GM21367 (cell line): ENCODE data around the gene BAIAP3.

ENCODE experiments used
- ATAC-seq: cut with Tn5 transposase; IDR thresholded peaks from one replicate; pipeline ENCODE4 v1.9.1; 2021; ENCODE audit not compliant: unreplicated experiment

Gene BAIAP3

GRCh38 chr16:1344499-1344898 is 11.1 kb downstream of the BAIAP3 start:
- ATAC-seq, result no peak

- no peak for ATAC-seq
These were observed 11.6 kb downstream of the BAIAP3 start for GRCh38 chr16:1345087-1345486.

DNA sequence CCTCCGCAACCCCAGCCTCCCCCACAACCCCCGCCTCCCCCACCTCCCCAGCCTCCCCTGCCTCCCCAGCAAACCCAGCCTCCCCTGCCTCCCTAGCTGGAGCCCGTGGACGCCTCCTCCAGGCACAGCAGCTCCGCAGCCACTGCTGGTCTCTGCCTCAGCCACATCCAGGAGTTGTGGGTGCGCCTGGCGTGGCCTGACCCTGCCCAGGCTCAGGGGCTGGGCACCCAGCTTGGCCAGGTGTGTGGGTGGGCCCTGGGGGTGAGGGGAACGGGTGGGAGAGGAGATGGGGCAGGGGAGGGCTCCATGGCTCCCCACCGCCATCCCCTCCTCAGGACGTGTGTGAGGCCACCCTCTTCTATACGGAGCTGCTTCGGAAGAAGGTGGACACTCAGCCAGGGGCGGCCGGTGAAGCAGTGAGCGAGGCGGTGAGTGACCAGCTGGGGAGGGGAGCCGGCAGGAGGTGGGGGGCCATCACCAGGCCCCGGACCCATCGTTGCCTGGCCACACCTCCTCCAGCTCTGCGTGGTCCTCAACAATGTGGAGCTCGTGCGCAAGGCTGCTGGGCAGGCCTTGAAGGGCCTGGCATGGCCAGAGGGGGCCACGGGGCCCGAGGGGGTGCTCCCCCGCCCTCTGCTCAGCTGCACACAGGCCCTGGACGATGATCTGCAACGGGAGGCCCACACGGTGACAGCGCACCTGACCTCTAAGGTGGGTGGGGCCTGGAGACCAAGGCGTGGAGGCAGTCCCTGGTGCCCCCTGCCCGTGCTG is 12.4 kb downstream of the BAIAP3 start:
- no peak for ATAC-seq

DNA sequence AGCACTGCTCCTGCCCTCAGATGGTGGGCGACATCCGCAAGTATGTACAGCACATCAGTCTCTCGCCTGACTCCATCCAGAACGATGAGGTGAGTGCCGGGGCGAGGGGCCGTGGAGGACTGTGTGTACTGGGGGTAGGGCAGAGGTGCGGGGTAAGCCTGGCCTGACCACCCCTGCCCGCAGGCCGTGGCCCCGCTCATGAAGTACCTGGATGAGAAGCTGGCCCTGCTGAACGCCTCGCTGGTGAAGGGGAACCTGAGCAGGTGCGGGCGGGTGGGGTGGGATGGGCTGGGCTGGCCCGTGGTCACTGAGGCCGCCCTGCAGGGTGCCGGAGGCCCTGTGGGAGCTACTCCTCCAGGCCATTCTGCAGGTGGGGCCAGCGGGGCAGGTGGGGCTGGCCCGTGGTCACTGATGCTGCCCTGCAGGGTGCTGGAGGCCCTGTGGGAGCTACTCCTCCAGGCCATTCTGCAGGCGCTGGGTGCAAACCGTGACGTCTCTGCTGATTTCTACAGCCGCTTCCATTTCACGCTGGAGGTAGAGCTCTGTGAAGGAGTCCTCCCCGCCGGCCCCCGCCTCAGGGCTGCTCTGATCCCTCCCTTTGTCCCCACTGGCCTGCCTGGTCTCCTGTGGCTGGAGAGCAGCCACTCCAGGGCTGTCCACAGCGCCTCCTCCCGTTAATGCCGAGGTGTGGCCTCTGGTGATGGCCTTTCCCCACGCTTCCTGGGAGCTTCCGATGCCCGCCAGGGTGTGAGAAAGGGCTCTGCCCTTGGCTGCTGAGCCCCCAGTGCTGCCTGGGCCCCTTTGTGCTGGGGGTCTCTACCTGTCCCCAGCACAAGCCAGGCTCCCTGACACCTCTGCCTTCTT is 13.2 kb downstream of the BAIAP3 start:
- no peak for ATAC-seq

DNA sequence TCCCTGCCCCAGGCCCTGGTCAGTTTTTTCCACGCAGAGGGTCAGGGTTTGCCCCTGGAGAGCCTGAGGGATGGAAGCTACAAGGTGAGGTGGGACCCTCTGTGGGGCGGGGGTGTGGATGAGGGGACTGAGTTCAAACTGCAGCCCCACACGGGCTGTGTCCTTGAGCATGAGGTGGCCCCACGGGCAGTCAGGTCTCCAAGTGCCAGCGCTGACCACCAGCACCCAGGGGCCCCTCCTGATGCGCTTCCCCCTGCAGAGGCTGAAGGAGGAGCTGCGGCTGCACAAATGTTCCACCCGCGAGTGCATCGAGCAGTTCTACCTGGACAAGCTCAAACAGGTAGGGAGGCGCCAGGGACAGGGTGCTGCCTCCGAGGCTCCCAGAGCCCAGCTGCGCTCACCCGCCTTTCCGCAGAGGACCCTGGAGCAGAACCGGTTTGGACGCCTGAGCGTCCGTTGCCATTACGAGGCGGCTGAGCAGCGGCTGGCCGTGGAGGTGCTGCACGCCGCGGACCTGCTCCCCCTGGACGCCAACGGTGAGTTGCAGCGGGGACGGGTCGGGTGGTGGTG is 13.9 kb downstream of the BAIAP3 start:
- ATAC-seq, result no peak

DNA sequence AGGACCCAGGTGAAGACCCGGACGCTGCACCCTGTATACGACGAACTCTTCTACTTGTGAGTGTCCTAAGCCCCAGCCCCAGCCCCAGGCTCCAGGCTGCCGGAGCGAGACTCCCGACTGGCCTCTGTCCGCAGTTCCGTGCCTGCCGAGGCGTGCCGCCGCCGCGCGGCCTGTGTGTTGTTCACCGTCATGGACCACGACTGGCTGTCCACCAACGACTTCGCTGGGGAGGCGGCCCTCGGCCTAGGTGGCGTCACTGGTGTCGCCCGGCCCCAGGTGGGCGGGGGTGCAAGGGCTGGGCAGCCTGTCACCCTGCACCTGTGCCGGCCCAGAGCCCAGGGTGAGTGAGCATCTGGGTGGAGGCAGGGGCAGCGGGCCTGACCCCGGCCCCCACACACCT is 14.5 kb downstream of the BAIAP3 start:
- no peak for ATAC-seq

DNA sequence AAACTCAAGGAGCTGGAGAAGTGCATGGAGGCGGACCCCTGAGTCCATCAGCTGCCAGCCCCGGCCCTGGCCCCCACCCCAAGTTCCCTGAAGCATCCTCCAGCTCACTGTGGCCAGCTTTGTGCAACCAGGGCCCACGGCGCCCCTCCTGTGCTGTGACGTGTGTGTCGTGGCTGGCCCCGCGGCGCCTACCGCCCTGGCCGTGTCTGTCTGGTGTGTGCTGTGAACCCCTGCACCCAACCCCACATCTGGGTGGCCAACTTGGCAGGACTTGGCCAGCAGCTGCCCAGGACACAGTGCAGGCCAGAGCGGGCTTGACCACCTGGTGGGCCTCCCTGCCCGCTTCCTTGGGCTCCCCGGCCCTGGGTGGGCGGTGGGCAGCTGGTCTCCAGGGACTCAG is 15.0 kb downstream of the BAIAP3 start:
- ATAC-seq, result no peak

DNA sequence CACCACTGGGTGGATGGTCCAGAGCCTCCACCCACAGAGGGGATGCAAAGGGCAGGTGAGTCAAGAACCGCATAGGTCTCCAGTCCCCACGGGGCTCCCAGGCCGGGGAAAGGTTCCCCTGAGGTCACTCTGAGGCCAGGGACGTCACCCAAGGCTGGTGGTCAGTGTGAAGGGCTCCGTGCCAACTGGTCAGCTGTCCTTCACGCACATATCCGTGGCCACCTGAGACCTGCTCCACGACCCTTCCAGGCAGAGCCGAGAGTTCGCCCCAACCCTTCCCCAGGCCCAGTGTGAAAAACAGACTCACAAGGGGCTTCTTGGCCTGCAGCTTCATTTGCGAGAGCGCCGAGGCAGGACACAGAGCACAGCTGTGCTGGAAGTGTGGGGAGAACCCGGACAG is 15.5 kb downstream of the BAIAP3 start:
- ATAC-seq, result no peak

DNA sequence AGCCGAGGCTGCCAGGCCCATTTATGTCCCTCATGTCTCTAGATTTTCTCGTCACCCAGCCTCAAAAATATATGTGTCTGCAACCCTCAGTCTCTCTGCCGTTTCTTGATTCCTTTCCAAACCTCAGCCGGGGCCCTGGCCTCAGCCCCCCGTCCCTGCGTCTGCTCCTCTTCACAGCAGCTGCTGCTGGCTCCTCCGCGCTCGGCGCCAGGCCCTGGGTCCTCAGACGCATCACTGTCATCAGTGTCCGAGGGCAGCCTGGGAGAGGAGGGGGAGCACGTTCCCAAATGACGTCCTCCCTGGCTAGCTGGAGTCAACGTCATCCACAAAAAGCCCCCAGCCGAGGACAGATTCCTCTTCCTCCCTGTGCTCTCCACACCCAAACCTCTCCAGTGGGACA is 15.9 kb downstream of the BAIAP3 start:
- no peak for ATAC-seq

DNA sequence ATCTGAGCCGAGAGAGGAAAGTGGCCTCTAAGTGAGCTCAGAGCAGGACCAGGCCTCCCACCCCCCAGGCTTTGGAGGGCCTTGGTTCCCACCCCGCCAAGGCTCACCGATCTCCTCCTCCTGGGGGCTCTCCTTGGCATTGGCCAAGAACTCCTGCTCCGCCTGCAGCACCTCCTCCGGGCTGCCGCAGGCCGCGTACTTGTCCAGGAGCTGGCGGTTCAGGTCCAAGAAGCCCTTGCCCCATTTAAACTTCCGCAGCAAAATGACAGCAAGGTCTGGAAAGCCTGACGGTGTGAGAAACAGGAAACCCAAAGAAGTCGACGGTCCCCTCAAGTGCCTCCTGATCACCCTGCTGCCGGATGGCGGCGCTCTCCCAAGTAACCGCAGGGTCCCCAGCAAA is 16.5 kb downstream of the BAIAP3 start:
- no peak for ATAC-seq

DNA sequence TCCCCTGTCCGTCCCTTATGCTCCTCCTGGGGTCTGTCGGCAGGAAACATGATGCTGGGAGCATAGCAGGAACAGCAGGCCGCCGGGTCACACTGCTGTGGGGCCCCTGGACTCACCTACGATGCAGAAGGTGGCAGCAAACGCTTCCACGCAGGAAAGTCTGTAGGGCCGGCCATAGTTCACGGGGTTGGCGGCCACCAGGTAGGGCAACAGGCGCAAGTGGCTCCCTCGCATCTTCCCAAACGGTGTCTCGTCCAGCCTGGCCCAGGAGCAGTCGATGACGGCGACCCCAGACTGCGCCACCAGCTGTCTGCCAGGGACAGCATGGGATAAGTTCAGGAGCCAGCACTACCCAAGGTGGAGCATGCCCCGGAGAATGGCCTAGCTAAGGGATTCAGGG is 17.2 kb downstream of the BAIAP3 start:
- no peak for ATAC-seq

GRCh38 chr16:1351215-1351581 is 17.8 kb downstream of the BAIAP3 start:
- no peak for ATAC-seq

- ATAC-seq, result peak; percentile 46
These were observed 18.3 kb downstream of the BAIAP3 start, which contains the start of the genes GNPTG and TSR3 for GRCh38 chr16:1351582-1352362. GNPTG (plus strand) TSS chr16:1351931; CDS start chr16:1351966, 35 bp downstream. TSR3 (minus strand) TSS chr16:1351878; CDS start chr16:1351804, 74 bp downstream.

DNA sequence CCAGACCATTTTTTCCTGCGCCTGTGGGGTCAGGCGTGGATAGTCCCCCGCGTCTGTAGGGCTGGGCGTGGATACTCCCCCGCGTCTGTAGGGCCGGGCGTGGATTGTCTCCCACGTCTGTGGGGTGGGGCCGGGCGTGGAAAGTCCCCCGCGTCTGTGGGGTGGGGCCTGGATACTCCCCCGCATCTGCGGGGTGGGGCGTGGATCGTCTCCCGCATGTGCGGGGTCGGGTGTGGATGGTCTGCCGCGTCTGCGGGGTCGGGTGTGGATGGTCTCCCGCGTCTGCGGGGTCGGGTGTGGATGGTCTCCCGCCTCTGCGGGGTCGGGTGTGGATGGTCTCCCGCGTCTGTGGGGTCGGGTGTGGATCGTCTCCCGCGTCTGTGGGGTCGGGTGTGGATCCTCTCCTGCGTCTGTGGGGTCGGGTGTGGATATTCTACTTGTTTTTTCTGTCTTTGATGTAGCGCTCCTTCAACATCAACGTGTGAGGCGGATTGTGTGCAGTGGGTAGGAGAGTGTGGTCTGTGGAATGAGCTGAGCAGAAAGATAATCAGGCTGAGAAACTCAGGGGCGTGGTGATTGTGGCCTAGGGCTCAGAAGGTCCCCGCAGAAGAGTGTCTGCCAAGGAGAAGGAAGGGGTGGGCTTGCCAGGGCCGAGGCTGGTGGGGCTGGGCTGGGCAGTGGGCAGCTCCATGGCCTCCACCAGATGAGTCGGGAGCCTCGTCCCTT is 21.5 kb downstream of the BAIAP3 start:
- ATAC-seq, result no peak

- ATAC-seq, result no peak
These were observed 22.1 kb downstream of the BAIAP3 start for GRCh38 chr16:1355591-1355990.

GRCh38 chr16:1356061-1356900 is 22.8 kb downstream of the BAIAP3 start:
- no peak for ATAC-seq

DNA sequence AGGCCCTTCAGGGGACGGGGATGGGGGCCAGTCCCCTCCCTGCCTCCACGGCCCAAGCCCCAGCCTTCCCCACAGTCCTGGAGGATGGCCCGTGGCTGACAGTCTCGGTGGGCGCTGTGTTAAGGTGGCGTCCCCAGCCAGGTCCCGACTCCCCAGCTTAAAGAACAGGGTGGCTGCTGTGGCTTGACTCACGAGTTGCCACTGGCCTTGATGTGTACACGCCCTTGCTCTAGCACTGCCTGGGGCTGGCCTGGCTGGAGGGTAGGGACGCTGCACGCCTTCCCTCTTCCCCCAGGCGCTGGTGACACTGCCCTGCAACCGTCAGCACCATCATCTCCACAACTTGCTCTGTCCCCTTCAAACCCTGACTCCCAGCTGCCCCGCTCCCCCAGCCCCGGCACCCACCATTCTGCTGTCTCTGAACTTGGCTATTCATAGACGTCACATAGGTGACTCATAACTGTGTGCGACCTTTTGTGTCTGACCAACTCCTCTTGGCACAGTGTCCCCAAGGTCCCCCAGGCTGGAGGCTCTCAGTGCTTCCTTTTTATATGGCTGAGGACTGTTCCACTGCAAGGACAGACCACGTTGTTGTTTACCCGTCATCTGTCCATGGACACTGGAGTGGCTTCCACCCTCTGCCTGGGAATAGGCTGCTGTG is 24.6 kb downstream of the BAIAP3 start:
- no peak for ATAC-seq

- no peak for ATAC-seq
These were observed 28.4 kb downstream of the BAIAP3 start for GRCh38 chr16:1361685-1362360.
